ENCODE measurements around the gene SCEL. TPM values are rescaled to one million over a fixed set of nuclear protein-coding genes. Genes with fewer than 3 reads are reported as not detected.
A peak's percentile ranks its signal among the peaks of the same experiment; 100 is the strongest.

Gene SCEL
- total and polyA plus RNA-seq, 2 of the 8 experiments (the other 6 are each of a cell fraction or from before 2014, with no cell fraction given), result not detected

DNA sequence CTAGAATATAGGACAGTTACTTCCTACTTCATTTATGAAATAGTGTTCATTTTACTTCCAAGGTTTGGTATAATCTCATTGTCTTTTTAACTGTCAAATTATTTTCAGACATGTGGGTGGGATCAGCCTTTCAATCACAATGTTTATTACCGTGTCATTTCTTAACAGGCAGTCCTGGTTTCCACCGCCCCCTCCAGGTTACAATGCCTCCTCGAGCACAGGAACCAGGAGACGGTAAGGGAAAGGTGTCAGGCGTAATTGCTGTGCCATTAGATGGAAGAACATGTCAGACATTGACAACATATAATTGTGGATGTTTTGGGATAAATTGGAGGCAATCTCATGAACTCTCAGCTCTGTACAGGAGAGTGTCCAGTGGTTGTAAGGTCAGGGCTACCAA is 36.5 kb downstream of the SCEL start:
- H2BK120ac ChIP-seq (replicated peaks; ENCODE audit: low read depth, low read length), result no peak overlapping the region
- no peak overlapping the region for H2BK5ac ChIP-seq (ENCODE audit: low read depth, low read length)
- H3K79me2 ChIP-seq (ENCODE audit: control insufficient read depth in 1 of 2, insufficient read depth in 2 of 2, low read length in 2 of 2), result no peaks in the 10 kb centered on the region
- WGBS, 2 experiments (ENCODE audit: extremely low coverage in 1 of 2, insufficient coverage in 1 of 2, insufficient read length in 1 of 2, insufficient replicate concordance in 2 of 2, low coverage in 1 of 2, low lambda C conversion rate in 2 of 2, missing lambda C conversion rate in 1 of 2), result 88% methylated on average over 5 of the region's 5 CpGs; no CpG with 5 or more reads in 1 of the 2 experiments
- TF ChIP-seq, protein P1, sequence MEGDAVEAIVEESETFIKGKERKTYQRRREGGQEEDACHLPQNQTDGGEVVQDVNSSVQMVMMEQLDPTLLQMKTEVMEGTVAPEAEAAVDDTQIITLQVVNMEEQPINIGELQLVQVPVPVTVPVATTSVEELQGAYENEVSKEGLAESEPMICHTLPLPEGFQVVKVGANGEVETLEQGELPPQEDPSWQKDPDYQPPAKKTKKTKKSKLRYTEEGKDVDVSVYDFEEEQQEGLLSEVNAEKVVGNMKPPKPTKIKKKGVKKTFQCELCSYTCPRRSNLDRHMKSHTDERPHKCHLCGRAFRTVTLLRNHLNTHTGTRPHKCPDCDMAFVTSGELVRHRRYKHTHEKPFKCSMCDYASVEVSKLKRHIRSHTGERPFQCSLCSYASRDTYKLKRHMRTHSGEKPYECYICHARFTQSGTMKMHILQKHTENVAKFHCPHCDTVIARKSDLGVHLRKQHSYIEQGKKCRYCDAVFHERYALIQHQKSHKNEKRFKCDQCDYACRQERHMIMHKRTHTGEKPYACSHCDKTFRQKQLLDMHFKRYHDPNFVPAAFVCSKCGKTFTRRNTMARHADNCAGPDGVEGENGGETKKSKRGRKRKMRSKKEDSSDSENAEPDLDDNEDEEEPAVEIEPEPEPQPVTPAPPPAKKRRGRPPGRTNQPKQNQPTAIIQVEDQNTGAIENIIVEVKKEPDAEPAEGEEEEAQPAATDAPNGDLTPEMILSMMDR (IDR thresholded peaks at IDR 0.05; ENCODE audit: control extremely low read depth in 1 of 3, insufficient read depth in 1 of 3, low read depth in 1 of 3, low read length in 3 of 3), result peak; percentile 3 to 28 (median 14); a peak in 3 of 4 replicates
- TF ChIP-seq RAD21 (IDR thresholded peaks at IDR 0.05 in 1 of 2, conservative IDR thresholded peaks at IDR 0.05 in 1 of 2; ENCODE audit: low read depth in 2 of 2, low read length in 2 of 2) (peak; percentile 15 to 34; a peak in 3 of 4 replicates), SUZ12 (IDR thresholded peaks at IDR 0.05; ENCODE audit: low read length) (no peak)
- no peak overlapping the region for H2BK20ac ChIP-seq (ENCODE audit: low read length)
- no peaks in the 10 kb centered on the region for H4K20me1 ChIP-seq (replicated peaks in 1 of 2; ENCODE audit: control insufficient read depth in 1 of 2, insufficient read depth in 2 of 2, low read length in 2 of 2)
- DNase-seq (ENCODE audit: low read depth in 1 of 2, low spot score in 2 of 2) (no peak), FAIRE-seq (no peak)
- H2BK12ac ChIP-seq (ENCODE audit: low read depth, low read length), result no peak overlapping the region
- no peak overlapping the region for H3K18ac ChIP-seq (ENCODE audit: extremely low read depth, low read length)
- H4K91ac ChIP-seq (replicated peaks; ENCODE audit: insufficient read length, low read length), result no peak overlapping the region
- POLR2A ChIA-PET (ENCODE audit: partially characterized antibody), result no interaction called here
- no peaks in the 10 kb centered on the region for H3K36me3 ChIP-seq (ENCODE audit: control insufficient read depth in 2 of 4, insufficient read depth in 4 of 4, low read length in 3 of 4)
- no peaks in the 10 kb centered on the region for H3K23me2 ChIP-seq (ENCODE audit: low read depth, low read length)
- CTCF ChIA-PET (ENCODE audit: partially characterized antibody), result no interaction called here
- no peak overlapping the region for H3K27ac ChIP-seq (ENCODE audit: low read depth, low read length)
- no peak overlapping the region for H4K5ac ChIP-seq (ENCODE audit: insufficient read length, low read depth, low read length)
- no peaks in the 10 kb centered on the region for H3K27me3 ChIP-seq (replicated peaks in 1 of 4; ENCODE audit: control insufficient read depth in 3 of 4, extremely low read depth in 1 of 4, insufficient read depth in 3 of 4, low read length in 3 of 4)
- no peaks in the 10 kb centered on the region for H3K79me1 ChIP-seq (ENCODE audit: low read depth, low read length)
- no peak overlapping the region for H3K9ac ChIP-seq (replicated peaks in 1 of 4; ENCODE audit: extremely low read depth in 1 of 4, low read depth in 3 of 4, low read length in 3 of 4)
- H3K14ac ChIP-seq (ENCODE audit: insufficient read length), result no peak overlapping the region
- H2AFZ ChIP-seq (ENCODE audit: low read length), result no peak overlapping the region
- no peak overlapping the region for H4K8ac ChIP-seq (ENCODE audit: extremely low read depth, insufficient read depth, low read length)
- H3K4me3 ChIP-seq (ENCODE audit: extremely low read depth in 1 of 4, insufficient read depth in 2 of 4, low read depth in 3 of 4, low read length in 4 of 4), result no peak overlapping the region
- no peaks in the 10 kb centered on the region for H3K4me1 ChIP-seq (replicated peaks in 1 of 4; ENCODE audit: control insufficient read depth in 3 of 4, insufficient read depth in 4 of 4, low read length in 3 of 4)
- no peak overlapping the region for H2BK15ac ChIP-seq (ENCODE audit: low read length)
- H3K23ac ChIP-seq (ENCODE audit: insufficient read length), result no peak overlapping the region
- H2AK5ac ChIP-seq (ENCODE audit: low read depth, low read length), result no peak overlapping the region
- H3K56ac ChIP-seq (replicated peaks; ENCODE audit: insufficient read length, low read depth, low read length), result no peak overlapping the region
- no peaks in the 10 kb centered on the region for H3K9me3 ChIP-seq (ENCODE audit: insufficient read depth in 2 of 2, low read depth in 1 of 2, low read length in 1 of 2)
- no peak overlapping the region for H3K4me2 ChIP-seq (ENCODE audit: insufficient read depth in 1 of 2, low read depth in 2 of 2, low read length in 2 of 2)
- no peak overlapping the region for H3K4ac ChIP-seq (replicated peaks; ENCODE audit: insufficient read length, low read depth, low read length)
